ENCODE results near the gene CREB3L4.
A peak's percentile ranks its signal among the peaks of the same experiment; 100 is the strongest.

CREB3L4 gene

GRCh38 chr1:153977250-153978240 is 9.8 kb downstream of the CREB3L4 start, which contains the start of gene JTB (continued):
- no peak for TF ChIP-seq ZBTB44 (tag by site-specific recombination; IDR thresholded peaks at IDR 0.05)
- peak; percentile 51; the same call in 1 of the 2 replicates for TF ChIP-seq ZNF629 (tag by site-specific recombination; IDR thresholded peaks at IDR 0.05)
- no peak for TF ChIP-seq ZNF488 (tag by site-specific recombination; IDR thresholded peaks at IDR 0.05)
- TF ChIP-seq KLF9 (tag by site-specific recombination; IDR thresholded peaks at IDR 0.05; ENCODE audit: low read depth): no peak
- no peak for TF ChIP-seq ZNF473 (tag by site-specific recombination; IDR thresholded peaks at IDR 0.05)
- no peak for TF ChIP-seq BCL11A (tag by site-specific recombination; IDR thresholded peaks at IDR 0.05; ENCODE audit: low read depth)
- no peak for TF ChIP-seq ZNF416 (tag by site-specific recombination; IDR thresholded peaks at IDR 0.05)
- 0 out of 2 replicates have a peak, but pooled peaks have one; percentile 73 for TF ChIP-seq HOXC10 (CRISPR knock-in tag; IDR thresholded peaks at IDR 0.05)
- no peak for TF ChIP-seq KLF1 (tag by site-specific recombination; IDR thresholded peaks at IDR 0.05)
- TF ChIP-seq ZNF112 (tag by site-specific recombination; IDR thresholded peaks at IDR 0.05): no peak
- TF ChIP-seq ZFP41 (tag by site-specific recombination; IDR thresholded peaks at IDR 0.05; ENCODE audit: borderline replicate concordance): no peak
- TF ChIP-seq ZNF335 (tag by site-specific recombination; conservative IDR thresholded peaks at IDR 0.05): peak; percentile 83
- TF ChIP-seq ZNF248 (tag by site-specific recombination; IDR thresholded peaks at IDR 0.05): no peak
- no peak for TF ChIP-seq ZFP3 (tag by site-specific recombination; IDR thresholded peaks at IDR 0.05; ENCODE audit: low read depth)
- no peak for TF ChIP-seq FEZF1 (tag by site-specific recombination; IDR thresholded peaks at IDR 0.05)
- TF ChIP-seq ZNF785 (tag by site-specific recombination; IDR thresholded peaks at IDR 0.05): no peak
- TF ChIP-seq, protein P1, sequence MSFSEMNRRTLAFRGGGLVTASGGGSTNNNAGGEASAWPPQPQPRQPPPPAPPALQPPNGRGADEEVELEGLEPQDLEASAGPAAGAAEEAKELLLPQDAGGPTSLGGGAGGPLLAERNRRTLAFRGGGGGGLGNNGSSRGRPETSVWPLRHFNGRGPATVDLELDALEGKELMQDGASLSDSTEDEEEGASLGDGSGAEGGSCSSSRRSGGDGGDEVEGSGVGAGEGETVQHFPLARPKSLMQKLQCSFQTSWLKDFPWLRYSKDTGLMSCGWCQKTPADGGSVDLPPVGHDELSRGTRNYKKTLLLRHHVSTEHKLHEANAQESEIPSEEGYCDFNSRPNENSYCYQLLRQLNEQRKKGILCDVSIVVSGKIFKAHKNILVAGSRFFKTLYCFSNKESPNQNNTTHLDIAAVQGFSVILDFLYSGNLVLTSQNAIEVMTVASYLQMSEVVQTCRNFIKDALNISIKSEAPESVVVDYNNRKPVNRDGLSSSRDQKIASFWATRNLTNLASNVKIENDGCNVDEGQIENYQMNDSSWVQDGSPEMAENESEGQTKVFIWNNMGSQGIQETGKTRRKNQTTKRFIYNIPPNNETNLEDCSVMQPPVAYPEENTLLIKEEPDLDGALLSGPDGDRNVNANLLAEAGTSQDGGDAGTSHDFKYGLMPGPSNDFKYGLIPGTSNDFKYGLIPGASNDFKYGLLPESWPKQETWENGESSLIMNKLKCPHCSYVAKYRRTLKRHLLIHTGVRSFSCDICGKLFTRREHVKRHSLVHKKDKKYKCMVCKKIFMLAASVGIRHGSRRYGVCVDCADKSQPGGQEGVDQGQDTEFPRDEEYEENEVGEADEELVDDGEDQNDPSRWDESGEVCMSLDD (tag by site-specific recombination; IDR thresholded peaks at IDR 0.05): no peak; the same call in 1 of the 2 replicates
- TF ChIP-seq, protein P2, sequence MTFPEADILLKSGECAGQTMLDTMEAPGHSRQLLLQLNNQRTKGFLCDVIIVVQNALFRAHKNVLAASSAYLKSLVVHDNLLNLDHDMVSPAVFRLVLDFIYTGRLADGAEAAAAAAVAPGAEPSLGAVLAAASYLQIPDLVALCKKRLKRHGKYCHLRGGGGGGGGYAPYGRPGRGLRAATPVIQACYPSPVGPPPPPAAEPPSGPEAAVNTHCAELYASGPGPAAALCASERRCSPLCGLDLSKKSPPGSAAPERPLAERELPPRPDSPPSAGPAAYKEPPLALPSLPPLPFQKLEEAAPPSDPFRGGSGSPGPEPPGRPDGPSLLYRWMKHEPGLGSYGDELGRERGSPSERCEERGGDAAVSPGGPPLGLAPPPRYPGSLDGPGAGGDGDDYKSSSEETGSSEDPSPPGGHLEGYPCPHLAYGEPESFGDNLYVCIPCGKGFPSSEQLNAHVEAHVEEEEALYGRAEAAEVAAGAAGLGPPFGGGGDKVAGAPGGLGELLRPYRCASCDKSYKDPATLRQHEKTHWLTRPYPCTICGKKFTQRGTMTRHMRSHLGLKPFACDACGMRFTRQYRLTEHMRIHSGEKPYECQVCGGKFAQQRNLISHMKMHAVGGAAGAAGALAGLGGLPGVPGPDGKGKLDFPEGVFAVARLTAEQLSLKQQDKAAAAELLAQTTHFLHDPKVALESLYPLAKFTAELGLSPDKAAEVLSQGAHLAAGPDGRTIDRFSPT (tag by site-specific recombination; IDR thresholded peaks at IDR 0.05): no peak
- TF ChIP-seq, protein P3, sequence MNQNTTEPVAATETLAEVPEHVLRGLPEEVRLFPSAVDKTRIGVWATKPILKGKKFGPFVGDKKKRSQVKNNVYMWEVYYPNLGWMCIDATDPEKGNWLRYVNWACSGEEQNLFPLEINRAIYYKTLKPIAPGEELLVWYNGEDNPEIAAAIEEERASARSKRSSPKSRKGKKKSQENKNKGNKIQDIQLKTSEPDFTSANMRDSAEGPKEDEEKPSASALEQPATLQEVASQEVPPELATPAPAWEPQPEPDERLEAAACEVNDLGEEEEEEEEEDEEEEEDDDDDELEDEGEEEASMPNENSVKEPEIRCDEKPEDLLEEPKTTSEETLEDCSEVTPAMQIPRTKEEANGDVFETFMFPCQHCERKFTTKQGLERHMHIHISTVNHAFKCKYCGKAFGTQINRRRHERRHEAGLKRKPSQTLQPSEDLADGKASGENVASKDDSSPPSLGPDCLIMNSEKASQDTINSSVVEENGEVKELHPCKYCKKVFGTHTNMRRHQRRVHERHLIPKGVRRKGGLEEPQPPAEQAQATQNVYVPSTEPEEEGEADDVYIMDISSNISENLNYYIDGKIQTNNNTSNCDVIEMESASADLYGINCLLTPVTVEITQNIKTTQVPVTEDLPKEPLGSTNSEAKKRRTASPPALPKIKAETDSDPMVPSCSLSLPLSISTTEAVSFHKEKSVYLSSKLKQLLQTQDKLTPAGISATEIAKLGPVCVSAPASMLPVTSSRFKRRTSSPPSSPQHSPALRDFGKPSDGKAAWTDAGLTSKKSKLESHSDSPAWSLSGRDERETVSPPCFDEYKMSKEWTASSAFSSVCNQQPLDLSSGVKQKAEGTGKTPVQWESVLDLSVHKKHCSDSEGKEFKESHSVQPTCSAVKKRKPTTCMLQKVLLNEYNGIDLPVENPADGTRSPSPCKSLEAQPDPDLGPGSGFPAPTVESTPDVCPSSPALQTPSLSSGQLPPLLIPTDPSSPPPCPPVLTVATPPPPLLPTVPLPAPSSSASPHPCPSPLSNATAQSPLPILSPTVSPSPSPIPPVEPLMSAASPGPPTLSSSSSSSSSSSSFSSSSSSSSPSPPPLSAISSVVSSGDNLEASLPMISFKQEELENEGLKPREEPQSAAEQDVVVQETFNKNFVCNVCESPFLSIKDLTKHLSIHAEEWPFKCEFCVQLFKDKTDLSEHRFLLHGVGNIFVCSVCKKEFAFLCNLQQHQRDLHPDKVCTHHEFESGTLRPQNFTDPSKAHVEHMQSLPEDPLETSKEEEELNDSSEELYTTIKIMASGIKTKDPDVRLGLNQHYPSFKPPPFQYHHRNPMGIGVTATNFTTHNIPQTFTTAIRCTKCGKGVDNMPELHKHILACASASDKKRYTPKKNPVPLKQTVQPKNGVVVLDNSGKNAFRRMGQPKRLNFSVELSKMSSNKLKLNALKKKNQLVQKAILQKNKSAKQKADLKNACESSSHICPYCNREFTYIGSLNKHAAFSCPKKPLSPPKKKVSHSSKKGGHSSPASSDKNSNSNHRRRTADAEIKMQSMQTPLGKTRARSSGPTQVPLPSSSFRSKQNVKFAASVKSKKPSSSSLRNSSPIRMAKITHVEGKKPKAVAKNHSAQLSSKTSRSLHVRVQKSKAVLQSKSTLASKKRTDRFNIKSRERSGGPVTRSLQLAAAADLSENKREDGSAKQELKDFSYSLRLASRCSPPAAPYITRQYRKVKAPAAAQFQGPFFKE (tag by site-specific recombination; IDR thresholded peaks at IDR 0.05; ENCODE audit: borderline replicate concordance): no peak; the same call in 1 of the 2 replicates
- TF ChIP-seq ZNF366 (tag by site-specific recombination; conservative IDR thresholded peaks at IDR 0.05): peak; percentile 63
- TF ChIP-seq ZNF16 (tag by site-specific recombination; IDR thresholded peaks at IDR 0.05; ENCODE audit: low read depth): no peak
- TF ChIP-seq, protein P4, sequence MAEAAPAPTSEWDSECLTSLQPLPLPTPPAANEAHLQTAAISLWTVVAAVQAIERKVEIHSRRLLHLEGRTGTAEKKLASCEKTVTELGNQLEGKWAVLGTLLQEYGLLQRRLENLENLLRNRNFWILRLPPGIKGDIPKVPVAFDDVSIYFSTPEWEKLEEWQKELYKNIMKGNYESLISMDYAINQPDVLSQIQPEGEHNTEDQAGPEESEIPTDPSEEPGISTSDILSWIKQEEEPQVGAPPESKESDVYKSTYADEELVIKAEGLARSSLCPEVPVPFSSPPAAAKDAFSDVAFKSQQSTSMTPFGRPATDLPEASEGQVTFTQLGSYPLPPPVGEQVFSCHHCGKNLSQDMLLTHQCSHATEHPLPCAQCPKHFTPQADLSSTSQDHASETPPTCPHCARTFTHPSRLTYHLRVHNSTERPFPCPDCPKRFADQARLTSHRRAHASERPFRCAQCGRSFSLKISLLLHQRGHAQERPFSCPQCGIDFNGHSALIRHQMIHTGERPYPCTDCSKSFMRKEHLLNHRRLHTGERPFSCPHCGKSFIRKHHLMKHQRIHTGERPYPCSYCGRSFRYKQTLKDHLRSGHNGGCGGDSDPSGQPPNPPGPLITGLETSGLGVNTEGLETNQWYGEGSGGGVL (tag by site-specific recombination; IDR thresholded peaks at IDR 0.05): 0 out of 2 replicates have a peak, but pooled peaks have one; percentile 39
- 0 out of 2 replicates have a peak, but pooled peaks have one; percentile 10 for TF ChIP-seq GLI4 (tag by site-specific recombination; IDR thresholded peaks at IDR 0.05)

Data from HEK293 (cell line).